ENCODE measurements around the gene MKNK1. TPM values are rescaled to one million over a fixed set of nuclear protein-coding genes. Genes with fewer than 3 reads are reported as not detected.
A peak's percentile ranks its signal among the peaks of the same experiment; 100 is the strongest.

The MKNK1 gene
- total RNA-seq, 2 donors from 2014 or later = 35.5 to 37.5 TPM

- no peaks in the 10 kb centered on the region for H3K27me3 Mint-ChIP-seq (ENCODE audit: low read depth)
- peaks cover 3 to 6% of the 10 kb centered on the region in 2 donors for H3K36me3 Mint-ChIP-seq (ENCODE audit: insufficient read depth in 2 of 2)
- DNase-seq = peak; percentile 11 to 12
- ATAC-seq (replicated peaks in 1 of 2) = peak; percentile 94 to 96
- no peaks in the 10 kb centered on the region for H3K9me3 Mint-ChIP-seq
- peak overlapping the region; percentile 67 to 69 for H3K4me3 Mint-ChIP-seq
- peaks cover 25% of the 10 kb centered on the region for H3K4me1 Mint-ChIP-seq (ENCODE audit: low read depth)
- peak overlapping the region; percentile 70 for H3K27ac Mint-ChIP-seq
Measured at GRCh38 chr1:46581681-46582455, 22.2 kb downstream of the MKNK1 start.

DNA sequence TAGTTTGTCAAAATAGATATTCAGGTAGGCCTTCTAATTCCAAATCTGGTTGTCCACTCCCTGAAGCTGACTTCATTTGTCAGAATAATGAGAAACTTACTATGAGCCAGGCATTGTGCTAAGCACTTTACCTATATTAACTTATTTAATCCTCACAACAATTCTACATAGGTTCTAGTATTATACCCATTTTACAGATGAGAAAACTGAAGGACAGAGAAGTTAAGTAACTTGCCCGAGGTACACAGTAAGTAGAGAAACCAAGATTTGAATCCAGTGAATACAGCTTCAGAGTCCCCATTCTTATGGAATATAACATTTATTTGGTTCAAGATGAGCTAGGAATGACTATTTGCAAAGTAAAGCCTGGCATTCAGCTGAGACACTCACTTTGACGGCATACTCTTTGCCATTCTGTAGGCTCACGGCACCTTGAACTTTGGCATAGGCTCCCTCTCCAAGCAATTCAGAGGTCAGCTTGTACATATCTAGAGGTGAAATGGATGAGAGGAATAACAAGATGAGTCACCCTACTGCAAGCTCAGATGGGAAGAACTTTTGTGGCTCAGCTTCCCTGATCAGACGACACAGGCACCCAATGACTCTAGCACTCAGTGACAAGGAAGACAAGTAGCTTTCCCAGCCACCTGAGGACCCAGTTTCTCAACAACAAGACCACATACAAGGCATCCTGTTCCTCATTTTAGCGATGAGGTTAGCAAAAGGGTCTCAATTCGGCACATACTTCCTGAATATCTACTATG is 23.7 kb downstream of the MKNK1 start:
- no peaks in the 10 kb centered on the region for H3K27me3 Mint-ChIP-seq (ENCODE audit: low read depth)

DNA sequence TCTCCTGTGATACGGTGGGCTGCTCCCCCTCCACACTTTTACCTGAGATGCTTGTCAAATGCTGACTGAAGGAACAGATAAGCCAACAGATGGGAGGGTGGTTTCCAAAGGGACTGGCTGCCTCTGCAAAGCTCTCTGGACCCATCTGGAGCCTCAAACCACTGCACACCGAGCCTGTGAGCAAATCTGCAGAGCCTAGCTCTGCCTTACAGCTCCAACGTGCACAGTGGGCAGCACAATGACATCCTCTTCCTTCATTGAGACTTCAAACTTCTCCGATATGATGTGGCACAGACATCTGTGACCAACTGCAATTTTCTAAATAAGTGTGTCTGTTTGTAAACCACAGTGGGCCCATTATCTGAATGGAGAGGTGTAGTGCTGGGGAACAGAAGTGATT is 26.4 kb downstream of the MKNK1 start:
- H3K9me3 Mint-ChIP-seq = no peaks in the 10 kb centered on the region
- DNase-seq (no peak), ATAC-seq (replicated peaks in 1 of 2) (no peak)
- H3K36me3 Mint-ChIP-seq (ENCODE audit: insufficient read depth in 2 of 2) = peaks cover 2 to 4% of the 10 kb centered on the region in 2 donors
- H3K4me3 Mint-ChIP-seq = no peak overlapping the region
- peaks cover 24% of the 10 kb centered on the region for H3K4me1 Mint-ChIP-seq (ENCODE audit: low read depth)
- H3K27me3 Mint-ChIP-seq (ENCODE audit: low read depth) = no peaks in the 10 kb centered on the region
- H3K27ac Mint-ChIP-seq = no peak overlapping the region

More for the DNA sequence above, 23.7 kb downstream of the MKNK1 start:
- DNase-seq (no peak), ATAC-seq (replicated peaks in 1 of 2) (no peak)
- H3K4me3 Mint-ChIP-seq = peak overlapping the region; percentile 31 to 45
- peaks cover 3 to 6% of the 10 kb centered on the region in 2 donors for H3K36me3 Mint-ChIP-seq (ENCODE audit: insufficient read depth in 2 of 2)
- no peaks in the 10 kb centered on the region for H3K9me3 Mint-ChIP-seq
- H3K4me1 Mint-ChIP-seq (ENCODE audit: low read depth) = peaks cover 25% of the 10 kb centered on the region
- peak overlapping the region; percentile 65 for H3K27ac Mint-ChIP-seq

DNA sequence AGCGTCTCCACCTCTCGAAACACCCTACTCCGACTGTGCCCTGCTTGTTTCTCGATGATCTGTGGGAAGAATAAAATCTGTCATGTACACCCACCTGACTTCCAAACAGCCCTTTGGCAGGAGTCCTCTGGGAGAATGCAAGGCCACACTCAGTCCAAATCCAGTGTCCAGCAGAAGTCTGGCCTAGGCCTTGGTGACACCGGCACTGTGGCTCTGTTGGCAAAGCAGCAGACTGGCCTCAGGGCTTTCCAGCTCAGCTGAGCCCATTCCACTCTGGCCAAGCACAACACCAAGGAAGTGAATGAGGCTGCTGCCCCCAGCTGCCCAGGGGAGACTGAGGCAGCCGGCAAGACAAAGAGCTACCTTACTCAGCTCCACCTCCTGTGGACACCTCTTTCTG is 27.5 kb downstream of the MKNK1 start:
- Mint-ChIP-seq H3K4me1 (ENCODE audit: low read depth) (peaks cover 13% of the 10 kb centered on the region), H3K9me3 (no peaks in the 10 kb centered on the region), H3K27me3 (ENCODE audit: low read depth) (no peaks in the 10 kb centered on the region), H3K27ac (no peak overlapping the region), H3K4me3 (no peak overlapping the region), H3K36me3 (ENCODE audit: insufficient read depth in 2 of 2) (peaks cover 2 to 4% of the 10 kb centered on the region in 2 donors)
- DNase-seq = no peak
- no peak for ATAC-seq (replicated peaks in 1 of 2)

GRCh38 chr1:46575778-46576177 is 28.3 kb downstream of the MKNK1 start:
- DNase-seq (no peak), ATAC-seq (replicated peaks in 1 of 2) (no peak)
- no peaks in the 10 kb centered on the region for H3K27me3 Mint-ChIP-seq (ENCODE audit: low read depth)
- no peak overlapping the region for H3K4me3 Mint-ChIP-seq
- H3K36me3 Mint-ChIP-seq (ENCODE audit: insufficient read depth in 2 of 2) = peaks cover 2 to 3% of the 10 kb centered on the region in 2 donors
- peaks cover 5% of the 10 kb centered on the region for H3K4me1 Mint-ChIP-seq (ENCODE audit: low read depth)
- no peaks in the 10 kb centered on the region for H3K9me3 Mint-ChIP-seq
- no peak overlapping the region for H3K27ac Mint-ChIP-seq

DNA sequence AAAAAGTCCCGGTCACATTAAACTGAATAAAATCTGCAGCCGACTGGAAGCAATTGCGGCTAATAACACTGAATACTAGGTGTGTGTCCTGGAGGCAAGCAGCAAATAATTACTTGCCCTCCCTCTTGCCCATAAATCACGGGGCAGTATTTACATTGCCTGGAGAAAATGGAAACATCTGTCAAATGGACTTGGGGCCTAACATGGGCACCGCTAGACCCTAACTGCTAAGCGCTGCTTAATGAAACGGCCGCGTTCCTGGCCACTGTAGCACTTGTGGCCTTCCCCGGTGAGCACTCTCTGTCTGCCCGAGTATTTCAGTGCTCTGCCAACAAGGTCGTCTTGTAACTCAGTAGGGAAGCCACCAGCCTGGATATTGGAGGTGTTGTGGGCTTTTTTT is 28.8 kb downstream of the MKNK1 start:
- Mint-ChIP-seq H3K27me3 (ENCODE audit: low read depth) (no peaks in the 10 kb centered on the region), H3K4me3 (no peak overlapping the region), H3K27ac (no peak overlapping the region), H3K4me1 (ENCODE audit: low read depth) (peaks cover under 1% of the 10 kb centered on the region), H3K9me3 (no peaks in the 10 kb centered on the region), H3K36me3 (ENCODE audit: insufficient read depth in 2 of 2) (peaks cover 0 to 3% of the 10 kb centered on the region in 2 donors)
- DNase-seq (no peak), ATAC-seq (replicated peaks in 1 of 2) (no peak)

DNA sequence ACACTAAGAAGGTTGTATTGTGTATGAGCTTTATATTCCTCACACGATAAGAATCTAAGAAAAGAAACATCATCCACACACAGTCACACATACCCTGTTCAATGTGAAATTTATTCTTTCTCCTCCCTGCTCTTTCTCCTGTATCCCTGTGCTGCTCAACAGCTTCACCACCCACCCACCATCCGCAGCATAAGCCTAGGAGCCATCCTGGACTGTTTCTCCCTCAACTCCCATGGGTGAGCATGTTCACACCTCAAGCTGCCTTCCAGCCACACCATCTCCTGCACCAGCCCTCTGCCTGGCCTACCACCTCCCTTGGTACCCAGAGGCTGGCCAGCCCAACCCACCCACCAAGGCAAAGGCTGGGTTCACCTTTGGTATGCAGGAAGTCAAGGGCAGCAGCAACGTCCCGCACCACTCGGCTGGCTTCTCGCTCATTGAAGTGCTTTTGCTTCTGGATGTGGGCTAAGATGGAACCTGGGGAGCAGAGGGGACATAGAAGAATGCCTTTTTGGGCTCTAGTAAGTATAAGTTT is 32.3 kb downstream of the MKNK1 start:
- H3K4me3 Mint-ChIP-seq = no peak overlapping the region
- ATAC-seq (replicated peaks in 1 of 2) = no peak

DNA sequence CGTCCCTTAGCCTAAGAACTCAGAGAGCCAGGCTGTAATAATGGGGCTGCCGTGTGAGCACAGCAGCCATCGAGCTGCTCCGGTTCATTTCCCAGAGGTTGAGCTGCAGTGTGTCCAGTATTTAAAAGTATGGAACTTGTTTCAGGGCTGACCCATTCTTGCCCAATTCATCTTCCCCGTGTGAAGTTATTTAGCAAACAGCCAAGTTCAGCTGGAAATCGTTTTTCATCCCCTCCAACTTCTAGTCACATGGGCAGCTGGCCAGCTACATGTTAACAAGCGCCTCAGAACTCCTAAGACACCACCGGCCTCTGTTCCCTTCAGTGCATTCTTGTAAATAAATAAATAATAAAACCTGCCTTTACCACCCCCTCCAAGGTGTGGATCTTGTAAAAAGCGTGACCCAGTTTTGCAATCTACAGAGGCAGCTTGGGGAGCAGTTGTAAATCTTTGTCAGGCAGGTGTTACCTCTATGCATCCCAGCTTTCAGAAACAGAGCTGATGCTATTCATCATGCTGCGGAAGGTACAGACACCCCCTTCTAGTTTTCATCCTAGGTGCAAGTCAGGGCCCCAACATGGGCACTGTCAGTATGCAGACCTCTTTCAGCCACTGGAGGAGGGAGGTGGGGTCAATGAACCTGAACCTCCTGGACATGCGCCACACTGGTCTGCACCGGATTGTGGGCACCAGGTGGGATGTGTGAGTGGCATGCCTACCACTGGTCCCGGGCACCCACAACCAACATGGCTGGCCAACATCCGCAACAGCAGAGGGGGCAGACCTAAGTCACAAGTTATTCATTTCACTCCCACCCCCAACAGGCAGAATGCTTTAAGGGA is 34.0 kb downstream of the MKNK1 start:
- H3K9me3 Mint-ChIP-seq = no peaks in the 10 kb centered on the region
- DNase-seq (no peak), ATAC-seq (replicated peaks in 1 of 2) (no peak)
- H3K4me1 Mint-ChIP-seq (ENCODE audit: low read depth) = no peaks in the 10 kb centered on the region
- peaks cover 2 to 9% of the 10 kb centered on the region in 2 donors for H3K36me3 Mint-ChIP-seq (ENCODE audit: insufficient read depth in 2 of 2)
- no peaks in the 10 kb centered on the region for H3K27me3 Mint-ChIP-seq (ENCODE audit: low read depth)
- H3K4me3 Mint-ChIP-seq = no peak overlapping the region
- H3K27ac Mint-ChIP-seq = no peak overlapping the region

More for the DNA sequence above, 32.3 kb downstream of the MKNK1 start:
- Mint-ChIP-seq H3K9me3 (no peaks in the 10 kb centered on the region), H3K4me1 (ENCODE audit: low read depth) (no peaks in the 10 kb centered on the region), H3K27me3 (ENCODE audit: low read depth) (no peaks in the 10 kb centered on the region), H3K36me3 (ENCODE audit: insufficient read depth in 2 of 2) (peaks cover 2 to 4% of the 10 kb centered on the region in 2 donors), H3K27ac (no peak overlapping the region)
- no peak for DNase-seq

DNA sequence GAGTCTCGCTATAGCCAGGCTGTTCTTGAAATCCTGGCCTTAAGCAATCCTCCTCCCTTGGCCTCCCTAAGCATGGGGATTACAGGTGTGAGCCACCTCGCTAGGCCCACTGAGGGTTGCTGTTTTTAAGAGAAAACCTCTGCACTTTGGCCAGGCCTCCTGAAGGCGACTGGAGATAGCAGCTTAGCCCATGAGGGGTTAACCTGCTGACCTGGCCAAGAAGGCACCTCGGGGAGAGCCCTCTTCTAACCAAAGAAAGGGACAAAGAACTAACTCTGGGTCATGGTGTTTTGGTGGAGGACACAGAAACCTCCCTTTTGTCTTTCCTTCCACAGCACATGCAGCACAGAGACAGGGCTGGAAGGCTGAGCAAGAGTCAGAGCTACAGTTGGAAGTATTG is 35.0 kb downstream of the MKNK1 start:
- Mint-ChIP-seq H3K4me3 (no peak overlapping the region), H3K9me3 (no peaks in the 10 kb centered on the region), H3K36me3 (ENCODE audit: insufficient read depth in 2 of 2) (peaks cover 2 to 10% of the 10 kb centered on the region in 2 donors), H3K4me1 (ENCODE audit: low read depth) (no peaks in the 10 kb centered on the region), H3K27ac (no peak overlapping the region), H3K27me3 (ENCODE audit: low read depth) (no peaks in the 10 kb centered on the region)
- no peak for ATAC-seq (replicated peaks in 1 of 2)
- no peak for DNase-seq

DNA sequence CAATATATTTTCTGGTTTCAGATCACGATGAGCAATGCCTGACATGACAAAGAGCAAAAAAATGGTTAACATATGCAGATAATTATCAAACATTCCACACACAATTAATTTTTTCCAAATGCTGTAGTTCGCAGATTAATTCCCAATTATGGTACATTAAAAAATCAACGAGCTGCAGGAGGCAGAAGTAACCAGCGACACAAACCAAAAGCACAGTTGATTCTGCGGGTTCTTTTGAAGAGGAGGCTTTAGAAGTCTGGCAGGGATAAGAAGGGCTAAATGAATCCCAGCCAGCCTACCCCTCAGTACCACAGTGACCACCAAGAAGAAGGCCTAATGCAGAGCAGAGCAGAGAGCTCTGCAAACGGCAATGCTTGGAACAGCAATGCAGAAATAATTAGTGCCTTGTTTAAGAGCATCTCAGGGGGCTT is 35.6 kb downstream of the MKNK1 start:
- Mint-ChIP-seq H3K9me3 (no peaks in the 10 kb centered on the region), H3K36me3 (ENCODE audit: insufficient read depth in 2 of 2) (peaks cover 2 to 10% of the 10 kb centered on the region in 2 donors), H3K4me3 (no peak overlapping the region), H3K27me3 (ENCODE audit: low read depth) (no peaks in the 10 kb centered on the region), H3K27ac (no peak overlapping the region), H3K4me1 (ENCODE audit: low read depth) (no peaks in the 10 kb centered on the region)
- ATAC-seq (replicated peaks in 1 of 2) (no peak), DNase-seq (no peak)

DNA sequence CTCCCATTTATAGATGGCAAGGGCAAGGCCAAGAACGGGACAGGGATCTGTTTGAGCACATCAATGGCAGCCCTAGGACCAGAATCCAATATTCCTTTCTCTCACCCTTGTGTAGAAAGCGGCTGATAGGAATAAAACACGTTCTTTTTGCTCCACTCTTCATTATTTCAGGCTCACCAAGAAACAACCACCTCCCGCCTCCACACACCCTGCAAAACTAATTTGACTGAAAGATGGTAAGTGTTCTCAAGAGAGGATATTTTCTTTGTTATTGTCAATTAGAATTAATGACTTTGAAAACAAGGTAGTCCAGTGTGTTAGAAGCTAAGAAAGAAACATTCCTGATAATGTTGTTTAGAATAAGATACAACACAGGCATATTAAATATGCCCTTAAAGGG is 40.7 kb downstream of the MKNK1 start:
- no peak overlapping the region for H3K27ac Mint-ChIP-seq
- no peaks in the 10 kb centered on the region for H3K4me1 Mint-ChIP-seq (ENCODE audit: low read depth)
- H3K36me3 Mint-ChIP-seq (ENCODE audit: insufficient read depth in 2 of 2) = peaks cover 2 to 10% of the 10 kb centered on the region in 2 donors
- H3K9me3 Mint-ChIP-seq = no peaks in the 10 kb centered on the region
- no peak for DNase-seq
- no peak for ATAC-seq (replicated peaks in 1 of 2)
- no peak overlapping the region for H3K4me3 Mint-ChIP-seq
- H3K27me3 Mint-ChIP-seq (ENCODE audit: low read depth) = no peaks in the 10 kb centered on the region

DNA sequence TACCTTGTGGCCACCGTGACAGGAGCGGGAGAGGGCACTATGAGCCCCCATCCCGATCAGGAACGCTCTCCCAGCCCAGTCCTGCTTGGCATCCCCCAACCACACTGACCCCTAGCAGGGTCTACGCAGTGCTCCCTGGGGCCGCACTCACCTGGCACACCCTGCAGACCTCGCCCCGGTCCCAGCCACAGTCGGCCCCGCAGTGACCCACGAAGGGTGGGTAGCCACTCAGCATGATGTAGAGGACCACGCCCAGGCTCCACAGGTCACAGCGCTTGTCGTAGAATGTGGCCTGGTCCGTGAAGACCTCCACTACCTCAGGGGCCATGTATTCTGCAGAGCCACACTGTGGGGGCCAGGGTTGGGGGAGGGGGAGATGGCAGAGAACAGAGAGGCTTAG is 41.6 kb downstream of the MKNK1 start:
- Mint-ChIP-seq H3K9me3 (no peaks in the 10 kb centered on the region), H3K36me3 (ENCODE audit: insufficient read depth in 2 of 2) (peaks cover 0 to 8% of the 10 kb centered on the region in 2 donors), H3K4me3 (no peak overlapping the region), H3K27me3 (ENCODE audit: low read depth) (no peaks in the 10 kb centered on the region), H3K27ac (no peak overlapping the region), H3K4me1 (ENCODE audit: low read depth) (no peaks in the 10 kb centered on the region)
- DNase-seq (no peak), ATAC-seq (replicated peaks in 1 of 2) (no peak)

Data from activated T-cell treated with anti-CD3 and anti-CD28 coated beads, Interleukin-2, amount 50 U/mL, for 72 hours (primary cell).